Uterus (tissue), 2 donors: ENCODE measurements around the gene BHLHE40.

Experiments used
- POLR2A ChIP-seq, 2 donors: fragments of 450-650 bp; IDR thresholded peaks; one replicate each; pipeline ENCODE4 v1.6.1; 2016; ENCODE audit warnings: antibody characterized with exemption in 2 of 2, mild to moderate bottlenecking in 1 of 2, moderate library complexity in 1 of 2
- TF ChIP-seq, protein P1 (sequence below), 4 experiments: fragments of 200-600 bp in 2 of 4; fragments of 450-650 bp in 2 of 4; sonication (generic) in 2 of 4; IDR thresholded peaks; one replicate each; pipeline ENCODE4 v1.5.1; 2016 to 2019; ENCODE audit warnings: antibody characterized with exemption in 4 of 4, mild to moderate bottlenecking in 2 of 4, moderate library complexity in 1 of 4

DNA sequence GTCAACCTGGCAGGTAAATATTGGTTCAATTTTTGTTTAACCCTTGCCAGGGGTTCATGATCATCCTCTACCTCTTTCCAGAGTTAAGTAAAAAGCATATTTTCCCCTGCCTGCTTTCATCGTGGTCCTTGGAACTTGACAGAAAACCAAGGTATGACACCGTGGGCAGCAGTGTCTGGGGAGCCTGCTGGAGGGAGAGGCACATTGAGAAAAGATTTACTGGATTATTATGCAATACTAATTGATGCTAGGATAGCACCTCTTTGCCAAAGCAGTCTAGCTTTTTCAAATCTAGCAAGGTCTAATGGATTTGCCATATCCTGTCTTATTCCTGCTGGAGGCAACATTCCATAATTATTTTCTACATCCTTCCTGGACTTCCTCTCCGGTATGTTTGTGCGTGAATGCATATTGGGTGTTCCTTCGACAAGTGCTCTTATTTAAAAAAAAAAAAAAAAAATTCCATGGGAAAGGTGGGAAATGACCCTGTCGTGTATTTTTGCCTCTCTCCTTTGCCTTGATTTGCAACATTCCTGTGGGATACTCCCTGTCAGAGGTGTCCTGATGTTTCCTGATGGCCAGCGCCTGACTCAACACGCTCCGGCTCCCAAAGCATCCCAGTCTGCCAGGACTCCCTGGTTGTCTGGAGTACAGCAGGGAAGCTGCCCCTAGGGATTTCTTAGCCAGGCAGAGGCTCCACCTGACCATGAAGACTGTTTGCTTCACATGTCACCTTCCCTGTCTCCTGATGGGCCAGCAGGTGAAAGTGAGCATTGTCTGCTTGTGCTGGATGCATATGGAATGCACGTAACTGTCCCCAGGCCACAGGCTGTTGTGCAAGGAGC, 6.3 kb downstream of the BHLHE40 start:
- TF ChIP-seq, protein P1, sequence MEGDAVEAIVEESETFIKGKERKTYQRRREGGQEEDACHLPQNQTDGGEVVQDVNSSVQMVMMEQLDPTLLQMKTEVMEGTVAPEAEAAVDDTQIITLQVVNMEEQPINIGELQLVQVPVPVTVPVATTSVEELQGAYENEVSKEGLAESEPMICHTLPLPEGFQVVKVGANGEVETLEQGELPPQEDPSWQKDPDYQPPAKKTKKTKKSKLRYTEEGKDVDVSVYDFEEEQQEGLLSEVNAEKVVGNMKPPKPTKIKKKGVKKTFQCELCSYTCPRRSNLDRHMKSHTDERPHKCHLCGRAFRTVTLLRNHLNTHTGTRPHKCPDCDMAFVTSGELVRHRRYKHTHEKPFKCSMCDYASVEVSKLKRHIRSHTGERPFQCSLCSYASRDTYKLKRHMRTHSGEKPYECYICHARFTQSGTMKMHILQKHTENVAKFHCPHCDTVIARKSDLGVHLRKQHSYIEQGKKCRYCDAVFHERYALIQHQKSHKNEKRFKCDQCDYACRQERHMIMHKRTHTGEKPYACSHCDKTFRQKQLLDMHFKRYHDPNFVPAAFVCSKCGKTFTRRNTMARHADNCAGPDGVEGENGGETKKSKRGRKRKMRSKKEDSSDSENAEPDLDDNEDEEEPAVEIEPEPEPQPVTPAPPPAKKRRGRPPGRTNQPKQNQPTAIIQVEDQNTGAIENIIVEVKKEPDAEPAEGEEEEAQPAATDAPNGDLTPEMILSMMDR (IDR thresholded peaks at IDR 0.05): no peak
- TF ChIP-seq POLR2A (IDR thresholded peaks at IDR 0.05): no peak
